H9 (cell line): ENCODE measurements around the gene C1orf122. TPM values are rescaled to one million over a fixed set of nuclear protein-coding genes. Genes with fewer than 3 reads are reported as not detected.

Experiments used
- DNase-seq: peaks from one replicate; pipeline ENCODE4 v3.0.0-alpha.2; 2017
- H2AFZ ChIP-seq: one replicate; pipeline ENCODE4 v1.6.1; 2013; ENCODE audit warnings: mild to moderate bottlenecking, low read length, control low read depth, moderate library complexity
- H2AK5ac ChIP-seq: 2 replicates; pipeline ENCODE4 v1.6.1; 2013; ENCODE audit warnings: low read length, control low read depth, mixed read lengths; ENCODE audit not compliant: insufficient read length
- H2BK120ac ChIP-seq: one replicate; pipeline ENCODE4 v1.6.1; 2013; ENCODE audit warnings: low read depth, mild to moderate bottlenecking, low read length, control low read depth, inconsistent platforms; ENCODE audit not compliant: poor library complexity, severe bottlenecking
- H2BK12ac ChIP-seq: 2 replicates; pipeline ENCODE4 v1.6.1; 2013; ENCODE audit warnings: low read length, control low read depth, mixed read lengths, low read depth; ENCODE audit not compliant: insufficient read length
- H2BK15ac ChIP-seq: 2 replicates; pipeline ENCODE4 v1.6.1; 2013; ENCODE audit warnings: low read depth, low read length, control low read depth
- H2BK20ac ChIP-seq: one replicate; pipeline ENCODE4 v1.6.1; 2013; ENCODE audit warnings: low read depth, mild to moderate bottlenecking, low read length, control low read depth, inconsistent platforms; ENCODE audit not compliant: poor library complexity, severe bottlenecking
- H2BK5ac ChIP-seq: 2 replicates; pipeline ENCODE4 v1.6.1; 2013; ENCODE audit warnings: low read length, control low read depth, mixed read lengths; ENCODE audit not compliant: insufficient read length
- H3K14ac ChIP-seq: 2 replicates; pipeline ENCODE4 v1.6.1; 2013; ENCODE audit warnings: low read length, control low read depth; ENCODE audit not compliant: insufficient read depth
- H3K18ac ChIP-seq: 2 replicates; pipeline ENCODE4 v1.6.1; 2013; ENCODE audit warnings: low read depth, mild to moderate bottlenecking, mixed read lengths, low read length, control low read depth; ENCODE audit not compliant: insufficient read length
- H3K23ac ChIP-seq: 2 replicates; pipeline ENCODE4 v1.6.1; 2013; ENCODE audit warnings: low read length, control low read depth, mixed read lengths, low read depth; ENCODE audit not compliant: insufficient read length
- H3K23me2 ChIP-seq: 2 replicates; pipeline ENCODE4 v1.6.1; 2013; ENCODE audit warnings: low read depth, mild to moderate bottlenecking, mixed read lengths, low read length, control low read depth; ENCODE audit not compliant: insufficient read length, poor library complexity, severe bottlenecking
- H3K27ac ChIP-seq: 2 replicates; pipeline ENCODE4 v1.5.1; 2013; ENCODE audit warnings: low read length, control low read depth, mixed read lengths, low read depth; ENCODE audit not compliant: insufficient read length
- H3K27me3 ChIP-seq: 2 replicates; pipeline ENCODE4 v1.6.1; 2013; ENCODE audit warnings: low read length, control low read depth, inconsistent platforms; ENCODE audit not compliant: insufficient read depth
- H3K4ac ChIP-seq: 2 replicates; pipeline ENCODE4 v1.6.1; 2013; ENCODE audit warnings: low read depth, mild to moderate bottlenecking, control low read depth, inconsistent platforms, low read length, moderate library complexity
- H3K4me1 ChIP-seq: 2 replicates; pipeline ENCODE4 v1.6.1; 2013; ENCODE audit warnings: low read length, control low read depth, inconsistent platforms; ENCODE audit not compliant: insufficient read depth
- H3K4me2 ChIP-seq: 2 replicates; pipeline ENCODE4 v1.6.1; 2013; ENCODE audit warnings: low read length, control low read depth, mixed read lengths; ENCODE audit not compliant: insufficient read length, insufficient read depth
- H3K56ac ChIP-seq: 2 replicates; pipeline ENCODE4 v1.6.1; 2013; ENCODE audit warnings: low read depth, mild to moderate bottlenecking, mixed read lengths, low read length, control low read depth; ENCODE audit not compliant: insufficient read length
- H3K79me1 ChIP-seq: 2 replicates; pipeline ENCODE4 v1.6.1; 2013; ENCODE audit warnings: low read depth, mild to moderate bottlenecking, moderate library complexity, low read length, control low read depth, inconsistent platforms; ENCODE audit not compliant: insufficient read depth, poor library complexity, severe bottlenecking
- H3K79me2 ChIP-seq: 2 replicates; pipeline ENCODE4 v1.6.1; 2013; ENCODE audit warnings: low read length, control low read depth, inconsistent platforms; ENCODE audit not compliant: insufficient read depth
- H3K9ac ChIP-seq: 2 replicates; pipeline ENCODE4 v1.6.1; 2013; ENCODE audit warnings: low read length, control low read depth, mixed read lengths; ENCODE audit not compliant: insufficient read length; ENCODE audit errors: extremely low read depth
- H3K9me3 ChIP-seq: one replicate; pipeline ENCODE4 v1.6.1; 2013; ENCODE audit warnings: low read depth, low read length, inconsistent platforms; ENCODE audit not compliant: control insufficient read depth
- H3T11ph ChIP-seq: one replicate; pipeline ENCODE4 v1.6.1; 2013; ENCODE audit warnings: mild to moderate bottlenecking, low read length, control low read depth, inconsistent platforms
- H4K20me1 ChIP-seq: one replicate; pipeline ENCODE4 v1.6.1; 2013; ENCODE audit not compliant: control insufficient read depth, insufficient read length, insufficient read depth
- H4K5ac ChIP-seq: 2 replicates; pipeline ENCODE4 v1.6.1; 2013; ENCODE audit warnings: low read depth, mild to moderate bottlenecking, mixed read lengths, low read length, control low read depth; ENCODE audit not compliant: insufficient read length
- H4K8ac ChIP-seq: replicated peaks from 2 replicates; pipeline ENCODE4 v1.6.1; 2013; ENCODE audit warnings: low read length, control low read depth, mixed read lengths, low read depth; ENCODE audit not compliant: insufficient read length
- H4K91ac ChIP-seq: 2 replicates; pipeline ENCODE4 v1.6.1; 2013; ENCODE audit warnings: low read depth, mild to moderate bottlenecking, moderate library complexity, mixed read lengths, low read length, control low read depth; ENCODE audit not compliant: insufficient read length
- H3K27ac Mint-ChIP-seq, 3 experiments: 2 replicates in 2 of 3; 3 replicates in 1 of 3; pipeline ENCODE4 v1.8.0; 2020 to 2021; ENCODE audit warnings: mixed read lengths in 3 of 3, mild to moderate bottlenecking in 1 of 3, moderate library complexity in 1 of 3
- H3K27me3 Mint-ChIP-seq: 2 replicates; pipeline ENCODE4 v1.8.0; 2021; ENCODE audit warnings: low read depth, mild to moderate bottlenecking, moderate library complexity, mixed read lengths
- H3K36me3 Mint-ChIP-seq, 3 experiments: 2 replicates in 2 of 3; 3 replicates in 1 of 3; pipeline ENCODE4 v1.8.0; 2020 to 2021; ENCODE audit warnings: low read depth in 3 of 3, mixed read lengths in 3 of 3; ENCODE audit not compliant: insufficient read depth in 1 of 3
- H3K4me1 Mint-ChIP-seq, 2 experiments: 2 replicates each; pipeline ENCODE4 v1.8.0; 2020; ENCODE audit warnings: mixed read lengths in 2 of 2
- H3K4me3 Mint-ChIP-seq, 2 experiments: 2 replicates in 1 of 2; 3 replicates in 1 of 2; pipeline ENCODE4 v1.8.0; 2020 to 2021; ENCODE audit warnings: mild to moderate bottlenecking in 2 of 2, mixed read lengths in 2 of 2, moderate library complexity in 1 of 2
- H3K9me3 Mint-ChIP-seq, 2 experiments: 2 replicates in 1 of 2; 3 replicates in 1 of 2; pipeline ENCODE4 v1.8.0; 2020; ENCODE audit warnings: mild to moderate bottlenecking in 2 of 2, mixed read lengths in 2 of 2, moderate library complexity in 1 of 2
- WGBS: extraction: QIAGEN DNeasy Blood & Tissue Kit; methylation state at CpG from one replicate; pipeline ENCODE4 v1.1.7; 2013; ENCODE audit warnings: missing lambda C conversion rate, low lambda C conversion rate, mixed read lengths; ENCODE audit not compliant: insufficient read length; ENCODE audit errors: extremely low coverage; 5-methylcytosine and 5-hydroxymethylcytosine counted together
- total RNA-seq: library from RNA; stranded (reverse); gene quantifications from 2 replicates; pipeline ENCODE4 v1.2.1, GENCODE V29; 2021
- TF ChIP-seq, protein P1 (sequence below): fragments of 200-600 bp; sonication (generic); conservative IDR thresholded peaks from 3 replicates; pipeline ENCODE4 v1.8.0; 2021; ENCODE audit warnings: antibody characterized with exemption, mild to moderate bottlenecking

Gene C1orf122
- total RNA-seq, 1 experiment from 2014 or later: 59.3 TPM

DNA sequence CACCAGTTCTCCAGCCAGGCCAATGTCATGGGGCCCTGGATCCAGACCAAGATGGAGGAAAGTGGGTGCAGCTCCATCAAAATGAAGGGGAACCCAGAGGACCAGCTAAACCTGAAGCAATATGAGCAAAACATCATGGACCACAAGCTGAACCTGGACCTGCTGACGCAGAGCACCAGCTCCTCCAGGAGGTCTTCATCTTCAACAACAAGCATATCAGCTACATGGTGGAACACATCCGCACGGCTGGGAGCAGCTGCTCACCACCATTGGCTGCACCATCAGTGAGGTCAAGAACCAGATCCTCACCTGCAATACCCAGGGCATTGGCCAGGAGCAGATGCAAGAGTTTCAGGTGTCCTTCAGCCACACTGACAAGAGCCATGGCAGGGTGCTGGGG, 28.9 kb upstream of the C1orf122 start:
- H3K9me3 Mint-ChIP-seq: peaks cover 5 to 6% of the 10 kb centered on the region in 2 experiments
- Histone ChIP-seq H3T11ph (no peak overlapping the region), H3K4me2 (no peak overlapping the region), H3K9ac (no peak overlapping the region), H3K18ac (no peak overlapping the region), H3K79me2 (no peaks in the 10 kb centered on the region), H2BK12ac (no peak overlapping the region), H4K91ac (no peak overlapping the region), H2AFZ (no peak overlapping the region), H3K56ac (no peak overlapping the region), H3K4ac (no peak overlapping the region), H3K14ac (no peak overlapping the region), H3K23me2 (no peaks in the 10 kb centered on the region), H4K8ac (no peak overlapping the region), H3K4me1 (no peaks in the 10 kb centered on the region), H2BK120ac (no peak overlapping the region), H2BK5ac (no peak overlapping the region), H3K23ac (no peak overlapping the region), H3K9me3 (no peaks in the 10 kb centered on the region), H4K5ac (no peak overlapping the region), H2BK20ac (no peak overlapping the region), H2BK15ac (no peak overlapping the region), H2AK5ac (no peak overlapping the region), H4K20me1 (no peaks in the 10 kb centered on the region), H3K27ac (no peak overlapping the region), H3K79me1 (no peaks in the 10 kb centered on the region), H3K27me3 (peaks cover 2% of the 10 kb centered on the region)
- H3K36me3 Mint-ChIP-seq: no peaks in the 10 kb centered on the region
- H3K4me3 Mint-ChIP-seq: no peak overlapping the region
- H3K27me3 Mint-ChIP-seq: peaks cover 40% of the 10 kb centered on the region
- WGBS: no CpG with 5 or more reads among the region's 3 CpGs
- no peak for DNase-seq
- TF ChIP-seq, protein P1, sequence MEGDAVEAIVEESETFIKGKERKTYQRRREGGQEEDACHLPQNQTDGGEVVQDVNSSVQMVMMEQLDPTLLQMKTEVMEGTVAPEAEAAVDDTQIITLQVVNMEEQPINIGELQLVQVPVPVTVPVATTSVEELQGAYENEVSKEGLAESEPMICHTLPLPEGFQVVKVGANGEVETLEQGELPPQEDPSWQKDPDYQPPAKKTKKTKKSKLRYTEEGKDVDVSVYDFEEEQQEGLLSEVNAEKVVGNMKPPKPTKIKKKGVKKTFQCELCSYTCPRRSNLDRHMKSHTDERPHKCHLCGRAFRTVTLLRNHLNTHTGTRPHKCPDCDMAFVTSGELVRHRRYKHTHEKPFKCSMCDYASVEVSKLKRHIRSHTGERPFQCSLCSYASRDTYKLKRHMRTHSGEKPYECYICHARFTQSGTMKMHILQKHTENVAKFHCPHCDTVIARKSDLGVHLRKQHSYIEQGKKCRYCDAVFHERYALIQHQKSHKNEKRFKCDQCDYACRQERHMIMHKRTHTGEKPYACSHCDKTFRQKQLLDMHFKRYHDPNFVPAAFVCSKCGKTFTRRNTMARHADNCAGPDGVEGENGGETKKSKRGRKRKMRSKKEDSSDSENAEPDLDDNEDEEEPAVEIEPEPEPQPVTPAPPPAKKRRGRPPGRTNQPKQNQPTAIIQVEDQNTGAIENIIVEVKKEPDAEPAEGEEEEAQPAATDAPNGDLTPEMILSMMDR: no peak
- no peak overlapping the region for H3K27ac Mint-ChIP-seq
- no peaks in the 10 kb centered on the region for H3K4me1 Mint-ChIP-seq
